Endothelial cell of umbilical vein (primary cell): ENCODE measurements around the gene SLC7A6OS. TPM values are rescaled to one million over a fixed set of nuclear protein-coding genes. Genes with fewer than 3 reads are reported as not detected.

Experiments
- BruUV-seq: library from RNA; stranded (reverse); fragments of 400-500 nt; replicated peaks from 2 replicates; lab custom pipeline; 2021; lab: Mats Ljungman, UMichigan
- CTCF ChIA-PET: fragments of 300-600, 350-600 bp; sonication (Branson Sonifier 250); formaldehyde crosslinking; loops from one replicate; lab custom pipeline; 2021; ENCODE audit warnings: antibody characterized with exemption, inconsistent platforms; lab: Charles Lee
- POLR2A ChIA-PET: fragments of 300-600, 350-600 bp; sonication (Branson Sonifier 250); formaldehyde crosslinking; loops from one replicate; lab custom pipeline; 2021; ENCODE audit warnings: antibody characterized with exemption, inconsistent platforms; lab: Charles Lee
- DNase-seq: peaks from one replicate; pipeline ENCODE4 v3.0.0-alpha.2; 2011; ENCODE audit warnings: low read depth, low spot score
- FAIRE-seq: peaks from 2 replicates; lab custom pipeline; 2011; peaks lifted over from hg19 to GRCh38; lab: Jason Lieb, UNC
- H2AFZ ChIP-seq: 2 replicates; pipeline ENCODE4 v1.6.0; 2012; ENCODE audit warnings: low read depth, low read length, control low read depth, inconsistent platforms
- H3K27ac ChIP-seq: 2 replicates; pipeline ENCODE4 v1.5.1; 2011; ENCODE audit warnings: low read depth, mild to moderate bottlenecking, control low read depth, low read length, moderate library complexity; ENCODE audit not compliant: insufficient read depth
- H3K27me3 ChIP-seq, 2 experiments: 2 replicates each; pipeline versions ENCODE4 v1.6.0 to v1.6.1; 2011; ENCODE audit warnings: low read length in 2 of 2, mixed read lengths in 1 of 2; ENCODE audit not compliant: control insufficient read depth in 2 of 2, insufficient read depth in 2 of 2
- H3K36me3 ChIP-seq, 2 experiments: 2 replicates in 1 of 2; 3 replicates in 1 of 2; pipeline ENCODE4 v1.5.1; 2011; ENCODE audit warnings: low read length in 2 of 2, mild to moderate bottlenecking in 1 of 2, moderate library complexity in 1 of 2; ENCODE audit not compliant: control insufficient read depth in 2 of 2, insufficient read depth in 2 of 2; ENCODE audit errors: extremely low read depth in 1 of 2
- H3K4me1 ChIP-seq: 3 replicates; pipeline ENCODE4 v1.5.1; 2011; ENCODE audit warnings: mild to moderate bottlenecking, low read length; ENCODE audit not compliant: control insufficient read depth, insufficient read depth; ENCODE audit errors: extremely low read depth
- H3K4me2 ChIP-seq: 2 replicates; pipeline ENCODE4 v1.6.1; 2011; ENCODE audit warnings: low read length, control low read depth, mixed read lengths; ENCODE audit not compliant: insufficient read depth
- H3K4me3 ChIP-seq, 3 experiments: fragments of 200-600 bp in 1 of 3; sonication (generic), shearing (Covaris generic) in 1 of 3; replicated peaks in 1 of 3; 2 replicates each; pipeline ENCODE4 v1.5.1; 2011 to 2016; ENCODE audit warnings: control low read depth in 3 of 3, low read length in 3 of 3, mild to moderate bottlenecking in 2 of 3, inconsistent platforms in 1 of 3, low read depth in 1 of 3, moderate library complexity in 1 of 3; ENCODE audit not compliant: insufficient read depth in 1 of 3
- H3K79me2 ChIP-seq: 2 replicates; pipeline ENCODE4 v1.6.0; 2012; ENCODE audit warnings: low read length, inconsistent platforms; ENCODE audit not compliant: control insufficient read depth, insufficient read depth
- H3K9ac ChIP-seq: replicated peaks from 2 replicates; pipeline ENCODE3; 2011; ENCODE audit warnings: low read length, control low read depth; ENCODE audit not compliant: insufficient read depth; ENCODE audit errors: extremely low read depth
- H3K9me1 ChIP-seq: replicated peaks from 3 replicates; pipeline ENCODE4 v1.6.0; 2011; ENCODE audit warnings: mild to moderate bottlenecking, low read length; ENCODE audit not compliant: control insufficient read depth, insufficient read depth; ENCODE audit errors: extremely low read depth
- H3K9me3 ChIP-seq: replicated peaks from 2 replicates; pipeline ENCODE4 v1.5.1; 2012; ENCODE audit warnings: low read length, inconsistent platforms; ENCODE audit not compliant: control insufficient read depth, insufficient read depth
- H4K20me1 ChIP-seq: replicated peaks from 2 replicates; pipeline ENCODE3; 2011; ENCODE audit warnings: mild to moderate bottlenecking, low read length; ENCODE audit not compliant: control insufficient read depth, insufficient read depth; ENCODE audit errors: extremely low read depth
- EZH2 ChIP-seq: IDR thresholded peaks from 2 replicates; pipeline ENCODE4 v1.6.1; 2012; ENCODE audit warnings: borderline replicate concordance, low read depth, mild to moderate bottlenecking, moderate library complexity, low read length, inconsistent platforms; ENCODE audit not compliant: severe bottlenecking
- FOS ChIP-seq: IDR thresholded peaks from 2 replicates; pipeline ENCODE4 v1.6.1; 2011; ENCODE audit warnings: mild to moderate bottlenecking, low read length, moderate library complexity, borderline replicate concordance; ENCODE audit not compliant: insufficient read depth
- GATA2 ChIP-seq: IDR thresholded peaks from 2 replicates; pipeline ENCODE4 v1.7.0; 2011; ENCODE audit warnings: low read depth, mild to moderate bottlenecking, moderate library complexity, mixed read lengths, low read length; ENCODE audit not compliant: insufficient read length, insufficient read depth
- JUN ChIP-seq: IDR thresholded peaks from 2 replicates; pipeline ENCODE4 v1.6.1; 2011; ENCODE audit warnings: borderline replicate concordance, low read depth; ENCODE audit not compliant: insufficient read length, insufficient read depth
- MYC ChIP-seq: IDR thresholded peaks from one replicate; pipeline ENCODE4 v1.6.1; 2011; ENCODE audit warnings: mild to moderate bottlenecking, low read depth, low read length
- POLR2A ChIP-seq: IDR thresholded peaks from 2 replicates; pipeline ENCODE4 v1.6.1; 2012; ENCODE audit warnings: low read depth, mild to moderate bottlenecking, control low read depth, low read length
- POLR2AphosphoS5 ChIP-seq: IDR thresholded peaks from 2 replicates; pipeline ENCODE4 v1.6.1; 2012; ENCODE audit warnings: low read depth, mild to moderate bottlenecking, control low read depth, low read length, moderate library complexity; ENCODE audit not compliant: insufficient read depth
- dilution Hi-C: fragments of 300-500 bp; cut with MboI; formaldehyde crosslinking; loops from one replicate; pipeline ENCODE4 v1.15.0; 2019; ENCODE audit warnings: low sequenced_read_pairs; ENCODE audit not compliant: extremely low pct_ligation_motif_present
- intact Hi-C: fragments of 100-400 bp; cut with micrococcal nuclease; formaldehyde crosslinking; loops from one replicate; pipeline ENCODE4 v1.10.0; 2022
- polyA plus RNA-seq, 4 experiments: library from polyadenylated mRNA; depleted of rRNA in 3 of 4; stranded (reverse) in 3 of 4; unstranded in 1 of 4; fragments of >200 nt; gene quantifications; 2 replicates each; pipeline versions ENCODE4 v1.2.1 to v1.2.3, GENCODE V29; 2011 to 2012; ENCODE audit warnings: missing spikeins in 1 of 4
- total RNA-seq: library from RNA; stranded (reverse); gene quantifications from 2 replicates; pipeline ENCODE4 v1.2.3, GENCODE V29; 2021
- TF ChIP-seq, protein P1 (sequence below): IDR thresholded peaks from 2 replicates; pipeline ENCODE4 v1.6.1; 2011; ENCODE audit not compliant: insufficient read depth, insufficient read length
- TF ChIP-seq, protein P2 (sequence below), 2 donors: IDR thresholded peaks; 1 replicate in 1 of 2; 2 replicates in 1 of 2; pipeline ENCODE4 v1.5.1; 2011; ENCODE audit warnings: low read length in 2 of 2, mild to moderate bottlenecking in 2 of 2, moderate library complexity in 2 of 2, control low read depth in 1 of 2, inconsistent platforms in 1 of 2, low read depth in 1 of 2; ENCODE audit not compliant: insufficient read depth in 1 of 2; ENCODE audit errors: extremely low read depth in 1 of 2

SLC7A6OS gene
- total and polyA plus RNA-seq, 2 donors (not counting 3 experiments of a cell fraction or from before 2014, with no cell fraction given) = 8.3 to 22.9 TPM

DNA sequence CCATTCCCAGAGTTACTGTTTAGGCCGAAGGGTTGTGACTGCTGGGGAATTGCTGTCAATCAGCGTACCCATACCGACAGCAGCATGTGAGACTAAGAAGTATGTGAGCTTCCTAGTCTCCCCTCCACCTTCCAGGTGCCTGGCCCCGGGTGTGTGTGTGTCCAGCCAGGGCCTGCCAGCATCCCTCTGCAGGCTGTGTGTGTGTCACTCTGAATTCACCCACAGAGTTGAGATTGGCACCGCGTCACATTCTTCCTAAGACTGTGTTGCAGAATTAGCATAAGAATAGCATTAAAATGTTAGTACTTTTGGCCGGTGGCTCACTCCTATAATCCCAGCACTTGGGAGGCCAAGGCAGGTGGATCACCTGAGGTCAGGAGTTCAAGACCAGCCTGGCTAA lies 31.9 kb upstream of the SLC7A6OS start:
- no peak overlapping the region for H3K4me2 ChIP-seq
- FAIRE-seq (no peak), DNase-seq (no peak)
- no peak overlapping the region for H3K27ac ChIP-seq
- TF ChIP-seq EZH2 (no peak), POLR2AphosphoS5 (no peak), FOS (no peak), GATA2 (no peak), JUN (no peak), MYC (no peak), POLR2A (no peak)
- TF ChIP-seq, protein P1, sequence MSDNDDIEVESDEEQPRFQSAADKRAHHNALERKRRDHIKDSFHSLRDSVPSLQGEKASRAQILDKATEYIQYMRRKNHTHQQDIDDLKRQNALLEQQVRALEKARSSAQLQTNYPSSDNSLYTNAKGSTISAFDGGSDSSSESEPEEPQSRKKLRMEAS = no peak
- TF ChIP-seq, protein P2, sequence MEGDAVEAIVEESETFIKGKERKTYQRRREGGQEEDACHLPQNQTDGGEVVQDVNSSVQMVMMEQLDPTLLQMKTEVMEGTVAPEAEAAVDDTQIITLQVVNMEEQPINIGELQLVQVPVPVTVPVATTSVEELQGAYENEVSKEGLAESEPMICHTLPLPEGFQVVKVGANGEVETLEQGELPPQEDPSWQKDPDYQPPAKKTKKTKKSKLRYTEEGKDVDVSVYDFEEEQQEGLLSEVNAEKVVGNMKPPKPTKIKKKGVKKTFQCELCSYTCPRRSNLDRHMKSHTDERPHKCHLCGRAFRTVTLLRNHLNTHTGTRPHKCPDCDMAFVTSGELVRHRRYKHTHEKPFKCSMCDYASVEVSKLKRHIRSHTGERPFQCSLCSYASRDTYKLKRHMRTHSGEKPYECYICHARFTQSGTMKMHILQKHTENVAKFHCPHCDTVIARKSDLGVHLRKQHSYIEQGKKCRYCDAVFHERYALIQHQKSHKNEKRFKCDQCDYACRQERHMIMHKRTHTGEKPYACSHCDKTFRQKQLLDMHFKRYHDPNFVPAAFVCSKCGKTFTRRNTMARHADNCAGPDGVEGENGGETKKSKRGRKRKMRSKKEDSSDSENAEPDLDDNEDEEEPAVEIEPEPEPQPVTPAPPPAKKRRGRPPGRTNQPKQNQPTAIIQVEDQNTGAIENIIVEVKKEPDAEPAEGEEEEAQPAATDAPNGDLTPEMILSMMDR (IDR thresholded peaks at IDR 0.05; ENCODE audit: extremely low read depth in 1 of 2, insufficient read depth in 1 of 2, low read depth in 1 of 2, low read length in 2 of 2) = no peak
- H3K4me3 ChIP-seq = no peak overlapping the region
- POLR2A ChIA-PET = no interaction called here
- no peaks in the 10 kb centered on the region for H3K9me3 ChIP-seq
- H3K4me1 ChIP-seq = no peaks in the 10 kb centered on the region
- H4K20me1 ChIP-seq = no peaks in the 10 kb centered on the region
- H3K27me3 ChIP-seq = no peaks in the 10 kb centered on the region
- no TSS peak for BruUV-seq
- peaks cover 9 to 50% of the 10 kb centered on the region in 2 experiments for H3K36me3 ChIP-seq
- no peak overlapping the region for H3K9ac ChIP-seq
- H3K9me1 ChIP-seq = no peaks in the 10 kb centered on the region
- no peaks in the 10 kb centered on the region for H3K79me2 ChIP-seq
- intact Hi-C loops = no loop called here
- CTCF ChIA-PET = no interaction called here
- H2AFZ ChIP-seq = no peak overlapping the region
- dilution Hi-C loops = no loop called here
